ENCODE results near the gene GSTO2.
A peak's percentile ranks its signal among the peaks of the same experiment; 100 is the strongest.

GSTO2 gene

DNA sequence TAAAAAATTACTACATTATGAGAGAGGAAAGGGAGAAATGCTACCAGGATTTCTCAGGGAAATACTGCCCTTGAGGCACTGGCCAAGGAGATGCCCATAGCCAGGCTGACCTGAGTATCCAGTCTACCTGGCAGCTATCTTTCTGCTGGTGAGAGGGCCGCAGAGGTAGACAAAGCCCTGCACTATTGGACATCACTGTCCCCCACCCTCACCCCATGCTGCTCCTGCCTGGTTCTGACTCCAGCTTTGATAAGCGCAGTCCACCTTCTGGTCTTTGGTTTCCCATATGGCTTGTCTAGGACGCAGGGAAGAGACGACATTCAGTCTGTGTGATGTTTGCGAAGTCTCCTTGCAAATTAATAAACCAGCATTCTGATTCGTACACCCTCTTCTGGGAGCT is 65.6 kb downstream of the GSTO2 start:
- Histone ChIP-seq H3K27ac (ENCODE audit: low read depth, low read length, poor library complexity, severe bottlenecking) (no peak overlapping the region), H3K36me3 (ENCODE audit: insufficient read depth, low read length) (no peaks in the 10 kb centered on the region; the same call in 1 of the 2 replicates), H3F3A (ENCODE audit: insufficient read depth, low read length) (no peaks in the 10 kb centered on the region), H3K9ac (ENCODE audit: low read length) (no peak overlapping the region), H3K9me3 (ENCODE audit: low read length) (no peaks in the 10 kb centered on the region), H3K79me2 (ENCODE audit: insufficient read depth, low read length) (no peaks in the 10 kb centered on the region), H3K27me3 (ENCODE audit: insufficient read depth, low read length) (no peaks in the 10 kb centered on the region; the same call in none of the 2 replicates), H3K9me2 (ENCODE audit: low read depth, low read length) (no peaks in the 10 kb centered on the region), H3K4me3 (ENCODE audit: low read depth, low read length, poor library complexity, severe bottlenecking) (no peak overlapping the region), H2AFZ (ENCODE audit: low read length) (no peak overlapping the region), H3K4me1 (ENCODE audit: insufficient read depth, low read length, severe bottlenecking) (peaks cover 17% of the 10 kb centered on the region), H3K4me2 (ENCODE audit: low read length) (no peak overlapping the region), H4K20me1 (ENCODE audit: insufficient read depth, low read length) (no peaks in the 10 kb centered on the region)
- TF ChIP-seq CTCF (IDR thresholded peaks at IDR 0.05; ENCODE audit: low read length) (no peak), EZH2 (IDR thresholded peaks at IDR 0.05; ENCODE audit: borderline replicate concordance, low read length) (no peak)

DNA sequence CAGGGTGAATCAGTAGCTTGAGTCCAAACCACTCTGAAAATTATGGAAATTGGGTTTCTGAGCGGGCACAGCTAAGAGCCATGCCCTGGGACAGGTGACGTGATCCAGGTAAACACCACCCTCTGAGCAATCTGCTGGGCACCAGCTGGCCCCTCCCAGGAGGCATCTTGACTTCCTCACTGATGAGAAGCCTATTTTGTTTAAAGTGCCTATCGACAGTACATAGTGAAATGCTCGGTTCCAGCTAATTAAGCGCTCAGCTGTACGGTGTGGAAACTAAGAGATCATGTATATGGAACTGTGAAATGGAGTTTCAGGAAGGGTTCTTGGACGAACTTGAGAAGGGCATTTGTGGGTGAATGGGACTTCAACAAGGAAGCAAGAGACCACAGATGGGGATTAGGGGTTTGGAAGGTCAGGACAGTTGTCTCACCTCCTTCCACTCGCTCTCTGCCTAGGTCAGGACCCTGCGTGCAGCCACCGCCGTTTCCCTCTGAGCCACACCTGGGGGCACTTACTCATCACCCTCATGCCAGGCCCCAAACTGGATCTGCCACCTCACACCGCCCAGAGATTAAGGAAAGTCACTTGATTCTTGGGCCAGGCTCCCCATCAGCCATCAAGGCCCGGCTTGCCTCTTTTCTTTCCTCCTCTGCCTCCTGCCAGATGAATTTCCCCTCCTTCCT is 66.1 kb downstream of the GSTO2 start:
- H3K9ac ChIP-seq (ENCODE audit: low read length): no peak overlapping the region
- no peaks in the 10 kb centered on the region; the same call in 1 of the 2 replicates for H3K36me3 ChIP-seq (ENCODE audit: insufficient read depth, low read length)
- no peaks in the 10 kb centered on the region for H3K79me2 ChIP-seq (ENCODE audit: insufficient read depth, low read length)
- no peaks in the 10 kb centered on the region for H3F3A ChIP-seq (ENCODE audit: insufficient read depth, low read length)
- no peak for TF ChIP-seq CTCF (IDR thresholded peaks at IDR 0.05; ENCODE audit: low read length)
- TF ChIP-seq EZH2 (IDR thresholded peaks at IDR 0.05; ENCODE audit: borderline replicate concordance, low read length): no peak
- no peaks in the 10 kb centered on the region; the same call in none of the 2 replicates for H3K27me3 ChIP-seq (ENCODE audit: insufficient read depth, low read length)
- H2AFZ ChIP-seq (ENCODE audit: low read length): no peak overlapping the region
- no peak overlapping the region for H3K4me2 ChIP-seq (ENCODE audit: low read length)
- no peaks in the 10 kb centered on the region for H4K20me1 ChIP-seq (ENCODE audit: insufficient read depth, low read length)
- H3K9me2 ChIP-seq (ENCODE audit: low read depth, low read length): no peaks in the 10 kb centered on the region
- peaks cover 17% of the 10 kb centered on the region for H3K4me1 ChIP-seq (ENCODE audit: insufficient read depth, low read length, severe bottlenecking)
- no peak overlapping the region for H3K27ac ChIP-seq (ENCODE audit: low read depth, low read length, poor library complexity, severe bottlenecking)
- no peaks in the 10 kb centered on the region for H3K9me3 ChIP-seq (ENCODE audit: low read length)
- no peak overlapping the region for H3K4me3 ChIP-seq (ENCODE audit: low read depth, low read length, poor library complexity, severe bottlenecking)

DNA sequence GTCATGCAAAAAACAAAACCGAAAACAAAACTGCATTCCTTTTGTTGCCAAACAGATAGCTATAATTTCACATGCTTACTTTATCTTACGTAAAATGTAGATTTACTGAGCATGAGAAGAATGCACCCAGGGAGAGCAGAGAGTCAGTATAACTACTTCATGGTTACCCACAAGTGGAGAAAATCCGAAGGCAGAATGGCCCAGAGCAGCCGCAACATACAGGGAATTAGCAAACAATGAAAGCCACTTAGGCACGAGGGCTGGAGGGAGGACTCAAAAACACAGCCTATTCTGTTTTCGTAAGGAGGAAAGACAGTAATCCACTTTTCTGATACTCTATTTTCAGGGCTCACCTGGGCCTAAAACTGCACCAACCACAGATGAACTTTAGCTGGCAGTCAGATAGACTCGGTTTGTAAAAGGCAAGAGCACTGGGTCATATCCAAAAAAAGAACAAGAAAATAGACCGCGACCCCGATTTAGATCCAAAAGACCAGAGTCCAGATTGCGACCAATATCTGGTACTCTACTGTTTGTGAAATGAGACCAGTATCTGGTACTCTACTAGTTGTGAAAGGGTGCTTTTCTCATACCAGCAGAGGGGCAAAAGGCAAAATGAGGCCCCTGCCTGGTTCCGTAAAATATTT is 68.0 kb downstream of the GSTO2 start:
- H3K9me2 ChIP-seq (ENCODE audit: low read depth, low read length): no peaks in the 10 kb centered on the region
- no peak overlapping the region for H2AFZ ChIP-seq (ENCODE audit: low read length)
- TF ChIP-seq CTCF (IDR thresholded peaks at IDR 0.05; ENCODE audit: low read length) (no peak), EZH2 (IDR thresholded peaks at IDR 0.05; ENCODE audit: borderline replicate concordance, low read length) (no peak)
- peak overlapping the region; percentile 93 for H3K4me2 ChIP-seq (ENCODE audit: low read length)
- H3K9ac ChIP-seq (ENCODE audit: low read length): peak overlapping the region; percentile 69; the same call in 1 of the 2 replicates
- H3K9me3 ChIP-seq (ENCODE audit: low read length): no peaks in the 10 kb centered on the region
- H4K20me1 ChIP-seq (ENCODE audit: insufficient read depth, low read length): no peaks in the 10 kb centered on the region
- H3K27ac ChIP-seq (ENCODE audit: low read depth, low read length, poor library complexity, severe bottlenecking): no peak overlapping the region
- H3F3A ChIP-seq (ENCODE audit: insufficient read depth, low read length): no peaks in the 10 kb centered on the region
- H3K4me1 ChIP-seq (ENCODE audit: insufficient read depth, low read length, severe bottlenecking): peaks cover 17% of the 10 kb centered on the region
- no peaks in the 10 kb centered on the region for H3K79me2 ChIP-seq (ENCODE audit: insufficient read depth, low read length)
- H3K27me3 ChIP-seq (ENCODE audit: insufficient read depth, low read length): no peaks in the 10 kb centered on the region; the same call in none of the 2 replicates
- peak overlapping the region; percentile 76 for H3K4me3 ChIP-seq (ENCODE audit: low read depth, low read length, poor library complexity, severe bottlenecking)
- H3K36me3 ChIP-seq (ENCODE audit: insufficient read depth, low read length): no peaks in the 10 kb centered on the region
